ENCODE data around the gene OR14A2. TPM values are rescaled to one million over a fixed set of nuclear protein-coding genes. Genes with fewer than 3 reads are reported as not detected.

Gene OR14A2
- total and polyA plus RNA-seq, 2 of the 4 experiments (the other 2 are of a cell fraction): not detected

- Histone ChIP-seq H2BK20ac (ENCODE audit: low read depth, low read length) (no peak overlapping the region), H3K14ac (replicated peaks; ENCODE audit: low read depth, low read length) (no peak overlapping the region), H3K23ac (ENCODE audit: low read depth, low read length) (no peak overlapping the region), H3K27ac (ENCODE audit: insufficient read depth, low read length) (no peak overlapping the region), H2AK9ac (replicated peaks; ENCODE audit: low read depth, low read length, poor library complexity) (no peak overlapping the region), H3K4ac (ENCODE audit: low read depth, low read length) (no peak overlapping the region), H2BK5ac (ENCODE audit: low read depth, low read length, poor library complexity, severe bottlenecking) (no peak overlapping the region), H4K20me1 (ENCODE audit: insufficient read depth, low read length) (no peaks in the 10 kb centered on the region), H3K27me3 (ENCODE audit: control insufficient read depth, insufficient read depth, low read length) (no peaks in the 10 kb centered on the region), H3K9ac (ENCODE audit: low read depth, low read length) (no peak overlapping the region), H3K9me3 (ENCODE audit: control insufficient read depth, insufficient read depth, low read length) (peaks cover 14% of the 10 kb centered on the region), H3K4me2 (ENCODE audit: low read depth, low read length) (no peak overlapping the region), H2AFZ (replicated peaks; ENCODE audit: low read length, poor library complexity) (no peak overlapping the region), H4K5ac (ENCODE audit: low read depth, low read length) (no peak overlapping the region), H3K9me1 (ENCODE audit: insufficient read depth, low read length) (no peaks in the 10 kb centered on the region), H3K18ac (ENCODE audit: low read depth, low read length) (no peak overlapping the region), H3K4me1 (ENCODE audit: control insufficient read depth, insufficient read depth, low read length) (no peaks in the 10 kb centered on the region), H3K56ac (ENCODE audit: extremely low read depth, insufficient read depth, low read length) (no peak overlapping the region), H2BK120ac (ENCODE audit: low read depth, low read length) (no peak overlapping the region), H4K8ac (ENCODE audit: low read depth in 2 of 2, low read length in 2 of 2) (no peak overlapping the region), H4K91ac (ENCODE audit: insufficient read depth, low read depth, low read length) (no peak overlapping the region), H3K79me1 (ENCODE audit: low read depth in 1 of 2, low read length in 2 of 2) (no peaks in the 10 kb centered on the region), H3K4me3 (ENCODE audit: insufficient read depth, low read depth, low read length) (no peak overlapping the region), H2AK5ac (ENCODE audit: low read depth, low read length) (no peak overlapping the region), H2BK15ac (ENCODE audit: low read depth, low read length) (no peak overlapping the region), H3K36me3 (ENCODE audit: control insufficient read depth, insufficient read depth, low read length) (no peaks in the 10 kb centered on the region)
- no TSS peak for BruUV-seq (replicated peaks)
- TF ChIP-seq POLR2A (IDR thresholded peaks at IDR 0.05; ENCODE audit: low read depth, low read length) (no peak), CTCF (conservative IDR thresholded peaks at IDR 0.05; ENCODE audit: low read depth, low read length) (no peak), MAFK (IDR thresholded peaks at IDR 0.05; ENCODE audit: low read depth, low read length) (no peak), FOS (IDR thresholded peaks at IDR 0.05; ENCODE audit: low read depth, low read length) (no peak), MXI1 (IDR thresholded peaks at IDR 0.05; ENCODE audit: borderline replicate concordance, low read depth, low read length) (no peak), RFX5 (IDR thresholded peaks at IDR 0.05; ENCODE audit: low read depth, low read length) (no peak), NFE2L2 (IDR thresholded peaks at IDR 0.05; ENCODE audit: low read depth, low read length) (no peak), RAD21 (IDR thresholded peaks at IDR 0.05; ENCODE audit: low read length) (no peak), CHD1 (IDR thresholded peaks at IDR 0.05; ENCODE audit: low read depth, low read length) (no peak), CEBPB (IDR thresholded peaks at IDR 0.05; ENCODE audit: low read depth, low read length) (no peak), MAZ (IDR thresholded peaks at IDR 0.05; ENCODE audit: borderline replicate concordance, low read depth, low read length) (no peak), BHLHE40 (IDR thresholded peaks at IDR 0.05; ENCODE audit: low read depth, low read length) (no peak), RCOR1 (IDR thresholded peaks at IDR 0.05; ENCODE audit: insufficient replicate concordance, low read length) (no peak), SMC3 (IDR thresholded peaks at IDR 0.05; ENCODE audit: low read depth, low read length) (no peak)
- TF ChIP-seq, protein P1, sequence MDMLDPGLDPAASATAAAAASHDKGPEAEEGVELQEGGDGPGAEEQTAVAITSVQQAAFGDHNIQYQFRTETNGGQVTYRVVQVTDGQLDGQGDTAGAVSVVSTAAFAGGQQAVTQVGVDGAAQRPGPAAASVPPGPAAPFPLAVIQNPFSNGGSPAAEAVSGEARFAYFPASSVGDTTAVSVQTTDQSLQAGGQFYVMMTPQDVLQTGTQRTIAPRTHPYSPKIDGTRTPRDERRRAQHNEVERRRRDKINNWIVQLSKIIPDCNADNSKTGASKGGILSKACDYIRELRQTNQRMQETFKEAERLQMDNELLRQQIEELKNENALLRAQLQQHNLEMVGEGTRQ (IDR thresholded peaks at IDR 0.05; ENCODE audit: low read depth, low read length): no peak
- TF ChIP-seq, protein P2, sequence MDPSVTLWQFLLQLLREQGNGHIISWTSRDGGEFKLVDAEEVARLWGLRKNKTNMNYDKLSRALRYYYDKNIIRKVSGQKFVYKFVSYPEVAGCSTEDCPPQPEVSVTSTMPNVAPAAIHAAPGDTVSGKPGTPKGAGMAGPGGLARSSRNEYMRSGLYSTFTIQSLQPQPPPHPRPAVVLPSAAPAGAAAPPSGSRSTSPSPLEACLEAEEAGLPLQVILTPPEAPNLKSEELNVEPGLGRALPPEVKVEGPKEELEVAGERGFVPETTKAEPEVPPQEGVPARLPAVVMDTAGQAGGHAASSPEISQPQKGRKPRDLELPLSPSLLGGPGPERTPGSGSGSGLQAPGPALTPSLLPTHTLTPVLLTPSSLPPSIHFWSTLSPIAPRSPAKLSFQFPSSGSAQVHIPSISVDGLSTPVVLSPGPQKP (IDR thresholded peaks at IDR 0.05; ENCODE audit: borderline replicate concordance, low read depth, low read length): no peak
- in situ Hi-C loops (cut with MboI; ENCODE audit: low sequenced_read_pairs): no loop called here
- DNase-seq: no peak
- 80% methylated on average over 1 of the region's 1 CpG; no CpG with 5 or more reads in 1 of the 2 experiments for WGBS, 2 experiments (ENCODE audit: extremely low coverage in 2 of 2, insufficient read length in 1 of 2)
- intact Hi-C loops (cut with micrococcal nuclease): no loop called here
- POLR2A ChIA-PET (ENCODE audit: unreplicated experiment): no interaction called here
- CTCF ChIA-PET: no interaction called here
- no peak for ATAC-seq (ENCODE audit: low read depth)
- dilution Hi-C loops (cut with HindIII; ENCODE audit: low sequenced_read_pairs, unreplicated experiment): no loop called here
Measured at GRCh38 chr1:247749870-247750269, 1.9 kb upstream of the OR14A2 start.

Measured in IMR-90 (cell line).